Fibroblast of lung (primary cell): ENCODE measurements around the gene FHIT. TPM values are rescaled to one million over a fixed set of nuclear protein-coding genes. Genes with fewer than 3 reads are reported as not detected.
A peak's percentile ranks its signal among the peaks of the same experiment; 100 is the strongest.

ENCODE experiments used
- DNase-seq, 2 donors: peaks; one replicate each; pipeline versions ENCODE4 v3.0.0 to v3.0.0-alpha.2; 2010; ENCODE audit warnings: low read depth in 2 of 2
- H2AFZ ChIP-seq: 2 replicates; pipeline ENCODE4 v1.5.1; 2012; ENCODE audit warnings: low read length, control low read depth, inconsistent platforms
- H3K27ac ChIP-seq: 2 replicates; pipeline ENCODE4 v1.5.1; 2011; ENCODE audit warnings: low read length, control low read depth; ENCODE audit not compliant: insufficient read depth
- H3K27me3 ChIP-seq: 2 replicates; pipeline ENCODE4 v1.5.1; 2011; ENCODE audit warnings: mild to moderate bottlenecking, low read length; ENCODE audit not compliant: control insufficient read depth, insufficient read depth
- H3K36me3 ChIP-seq: 2 replicates; pipeline ENCODE4 v1.5.1; 2011; ENCODE audit warnings: low read length; ENCODE audit not compliant: control insufficient read depth, insufficient read depth
- H3K4me1 ChIP-seq: 2 replicates; pipeline ENCODE4 v1.5.1; 2011; ENCODE audit warnings: low read length; ENCODE audit not compliant: control insufficient read depth, insufficient read depth; ENCODE audit errors: extremely low read depth
- H3K4me2 ChIP-seq: 2 replicates; pipeline ENCODE4 v1.5.1; 2011; ENCODE audit warnings: low read length, control low read depth; ENCODE audit not compliant: insufficient read depth; ENCODE audit errors: extremely low read depth
- H3K4me3 ChIP-seq, 4 experiments: fragments of 200-600 bp in 1 of 4; sonication (generic) in 1 of 4; replicated peaks in 1 of 4; 2 replicates each; pipeline ENCODE4 v1.5.1; 2011 to 2016; ENCODE audit warnings: low read length in 4 of 4, low read depth in 3 of 4, mild to moderate bottlenecking in 3 of 4, control low read depth in 2 of 4, inconsistent platforms in 1 of 4, mixed read lengths in 1 of 4; ENCODE audit not compliant: insufficient read depth in 1 of 4; ENCODE audit errors: control extremely low read depth in 1 of 4
- H3K79me2 ChIP-seq: 2 replicates; pipeline ENCODE4 v1.5.1; 2012; ENCODE audit warnings: mild to moderate bottlenecking, low read length, inconsistent platforms; ENCODE audit not compliant: control insufficient read depth, insufficient read depth
- H3K9ac ChIP-seq: 2 replicates; pipeline ENCODE4 v1.5.1; 2011; ENCODE audit warnings: mild to moderate bottlenecking, low read length, control low read depth; ENCODE audit not compliant: insufficient read depth
- H3K9me3 ChIP-seq: 2 replicates; pipeline ENCODE4 v1.5.1; 2012; ENCODE audit warnings: low read depth, low read length; ENCODE audit not compliant: control insufficient read depth, insufficient read depth
- H4K20me1 ChIP-seq: 2 replicates; pipeline ENCODE4 v1.5.1; 2011; ENCODE audit warnings: low read length; ENCODE audit not compliant: control insufficient read depth, insufficient read depth; ENCODE audit errors: extremely low read depth
- CTCF ChIP-seq, 2 donors: IDR thresholded peaks in 1 of 2; conservative IDR thresholded peaks in 1 of 2; 1 replicate in 1 of 2; 2 replicates in 1 of 2; pipeline ENCODE4 v1.5.1; 2011 to 2012; ENCODE audit warnings: low read length in 2 of 2, control low read depth in 1 of 2, inconsistent platforms in 1 of 2, low read depth in 1 of 2, mild to moderate bottlenecking in 1 of 2
- EZH2 ChIP-seq: IDR thresholded peaks from 2 replicates; pipeline ENCODE4 v1.5.1; 2012; ENCODE audit warnings: low read length, control low read depth, mild to moderate bottlenecking; ENCODE audit errors: missing control alignments
- polyA plus RNA-seq, 2 donors: library from polyadenylated mRNA; depleted of rRNA in 1 of 2; stranded (reverse) in 1 of 2; unstranded in 1 of 2; fragments of >200 nt; gene quantifications; 2 replicates each; pipeline ENCODE4 v1.2.1, GENCODE V29; 2011 to 2012; ENCODE audit warnings: missing spikeins in 1 of 2
- total RNA-seq: library from RNA; depleted of rRNA; stranded (reverse); fragments of >200 nt; gene quantifications from 2 replicates; pipeline ENCODE4 v1.2.1, GENCODE V29; 2014

The FHIT gene
- total and polyA plus RNA-seq, 2 donors (not counting 1 experiment from before 2014, with no cell fraction given) = 0.79 to 2.1 TPM

GRCh38 chr3:60316121-60316797 is 935.0 kb downstream of the FHIT start:
- Histone ChIP-seq H2AFZ (no peak overlapping the region), H3K4me2 (no peak overlapping the region), H3K9me3 (no peaks in the 10 kb centered on the region), H3K27me3 (no peaks in the 10 kb centered on the region), H3K27ac (no peak overlapping the region), H3K36me3 (no peaks in the 10 kb centered on the region), H3K4me3 (no peak overlapping the region), H3K9ac (no peak overlapping the region), H3K79me2 (no peaks in the 10 kb centered on the region), H3K4me1 (no peaks in the 10 kb centered on the region), H4K20me1 (no peaks in the 10 kb centered on the region)
- peak; percentile 85 to 95 for DNase-seq
- TF ChIP-seq CTCF (conservative IDR thresholded peaks at IDR 0.05 in 1 of 2, IDR thresholded peaks at IDR 0.05 in 1 of 2; ENCODE audit: low read depth in 1 of 2, low read length in 2 of 2) (no peak), EZH2 (no peak)

DNA sequence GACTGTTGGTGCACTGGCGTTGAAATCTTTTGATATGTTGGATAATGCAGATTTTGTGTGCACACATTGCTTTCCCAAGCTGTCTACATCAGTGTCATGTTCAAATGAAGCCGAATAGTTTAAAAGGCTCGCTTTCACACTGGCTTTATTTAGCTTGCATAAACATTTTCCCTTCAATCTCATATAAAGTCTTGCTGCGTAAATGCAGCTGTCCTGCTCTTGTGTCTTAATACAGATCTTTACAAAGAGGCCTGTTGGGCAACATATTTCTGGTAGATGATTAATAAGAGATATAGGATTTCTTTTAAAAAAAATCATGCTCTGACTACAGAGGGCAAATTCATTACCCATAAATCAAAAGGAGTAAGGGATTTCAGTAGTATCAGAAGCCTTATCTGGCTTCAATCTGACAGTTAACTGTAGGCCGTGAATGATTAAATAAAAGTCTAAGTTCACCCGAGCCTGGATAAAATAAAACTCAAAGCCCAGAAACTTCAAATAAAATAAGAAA is 937.2 kb downstream of the FHIT start:
- no peak overlapping the region for H3K9ac ChIP-seq
- H2AFZ ChIP-seq = no peak overlapping the region
- peak; percentile 32 to 75 for DNase-seq
- H3K4me1 ChIP-seq = no peaks in the 10 kb centered on the region
- no peaks in the 10 kb centered on the region for H3K36me3 ChIP-seq
- H3K79me2 ChIP-seq = no peaks in the 10 kb centered on the region
- H3K4me3 ChIP-seq = no peak overlapping the region
- no peak overlapping the region for H3K4me2 ChIP-seq
- H3K27ac ChIP-seq = no peak overlapping the region
- H3K9me3 ChIP-seq = no peaks in the 10 kb centered on the region
- no peaks in the 10 kb centered on the region for H3K27me3 ChIP-seq
- TF ChIP-seq EZH2 (no peak), CTCF (conservative IDR thresholded peaks at IDR 0.05 in 1 of 2, IDR thresholded peaks at IDR 0.05 in 1 of 2; ENCODE audit: low read depth in 1 of 2, low read length in 2 of 2) (no peak)
- H4K20me1 ChIP-seq = no peaks in the 10 kb centered on the region

- TF ChIP-seq CTCF (conservative IDR thresholded peaks at IDR 0.05 in 1 of 2, IDR thresholded peaks at IDR 0.05 in 1 of 2; ENCODE audit: low read depth in 1 of 2, low read length in 2 of 2) = no peak
- TF ChIP-seq EZH2 = no peak
- Histone ChIP-seq H3K9me3 (no peaks in the 10 kb centered on the region), H3K79me2 (no peaks in the 10 kb centered on the region), H3K27ac (no peak overlapping the region), H3K4me3 (no peak overlapping the region), H3K4me2 (no peak overlapping the region), H3K36me3 (no peaks in the 10 kb centered on the region), H3K9ac (no peak overlapping the region), H2AFZ (no peak overlapping the region), H3K27me3 (no peaks in the 10 kb centered on the region), H4K20me1 (no peaks in the 10 kb centered on the region), H3K4me1 (no peaks in the 10 kb centered on the region)
- no peak for DNase-seq
Observed at GRCh38 chr3:60313231-60313798, 937.9 kb downstream of the FHIT start.
